Smooth muscle cell (in vitro differentiated cells): ENCODE results near the gene DSCAM. TPM values are rescaled to one million over a fixed set of nuclear protein-coding genes. Genes with fewer than 3 reads are reported as not detected.

Experiments used
- DNase-seq: peaks from one replicate; lab custom pipeline; 2025; ENCODE audit not compliant: unreplicated experiment; lab: John Stamatoyannopoulos, UW
- H2AFZ ChIP-seq: fragments of 200-600 bp; sonication (generic); 2 replicates; pipeline ENCODE4 v1.6.0; 2016; ENCODE audit warnings: antibody characterized with exemption, low read depth, mild to moderate bottlenecking
- H3F3A ChIP-seq: fragments of 200-600 bp; sonication (generic); 2 replicates; pipeline ENCODE4 v1.6.0; 2017; ENCODE audit warnings: antibody characterized with exemption, low read depth
- H3K27ac ChIP-seq: fragments of 200-600 bp; sonication (generic); 2 replicates; pipeline ENCODE4 v1.5.1; 2016; ENCODE audit warnings: low read depth, mild to moderate bottlenecking
- H3K27me3 ChIP-seq: fragments of 200-600 bp; sonication (generic); 2 replicates; pipeline ENCODE4 v1.6.1; 2016; ENCODE audit warnings: low read depth, mild to moderate bottlenecking
- H3K36me3 ChIP-seq: fragments of 200-600 bp; sonication (generic); 2 replicates; pipeline ENCODE4 v1.5.1; 2016; ENCODE audit warnings: low read depth
- H3K4me1 ChIP-seq: fragments of 200-600 bp; sonication (generic); 2 replicates; pipeline ENCODE4 v1.5.1; 2016; ENCODE audit warnings: low read depth
- H3K4me2 ChIP-seq: fragments of 200-600 bp; sonication (generic); 2 replicates; pipeline ENCODE4 v1.6.0; 2016; ENCODE audit warnings: mild to moderate bottlenecking
- H3K4me3 ChIP-seq: fragments of 200-600 bp; sonication (generic); 2 replicates; pipeline ENCODE4 v1.5.1; 2016; ENCODE audit warnings: mild to moderate bottlenecking
- H3K79me2 ChIP-seq: fragments of 200-600 bp; sonication (generic); 2 replicates; pipeline ENCODE4 v1.6.0; 2016; ENCODE audit warnings: low read depth, mild to moderate bottlenecking
- H3K9ac ChIP-seq: fragments of 200-600 bp; sonication (generic); 2 replicates; pipeline ENCODE4 v1.6.0; 2016; ENCODE audit warnings: low read depth
- H3K9me3 ChIP-seq: fragments of 200-600 bp; sonication (generic); replicated peaks from 2 replicates; pipeline ENCODE4 v1.5.1; 2016; ENCODE audit warnings: low read depth
- H4K20me1 ChIP-seq: fragments of 200-600 bp; sonication (generic); 2 replicates; pipeline ENCODE4 v1.6.0; 2016; ENCODE audit warnings: low read depth
- CTCF ChIP-seq: fragments of 200-600 bp; sonication (generic); IDR thresholded peaks from 2 replicates; pipeline ENCODE4 v1.5.1; 2017; ENCODE audit warnings: borderline replicate concordance, mild to moderate bottlenecking, antibody characterized with exemption; ENCODE audit not compliant: insufficient read depth, poor library complexity, severe bottlenecking
- WGBS: methylation state at CpG from one replicate; pipeline ENCODE4 v1.1.7; 2016; ENCODE audit warnings: low lambda C conversion rate; 5-methylcytosine and 5-hydroxymethylcytosine counted together
- polyA plus RNA-seq: library from polyadenylated mRNA; unstranded; fragments of >200 nt; fragmentation: Nextera tagmentation; extraction: Ambion mirVana; gene quantifications from 2 replicates; pipeline ENCODE4 v1.2.1, GENCODE V29; 2016
- total RNA-seq: library from RNA; depleted of rRNA; stranded (reverse); fragments of >200 nt; gene quantifications from 2 replicates; pipeline ENCODE4 v1.2.3, GENCODE V29; 2014

DSCAM gene
- total and polyA plus RNA-seq, 2 experiments from 2014 or later = not detected

- H3K27me3 ChIP-seq = no peaks in the 10 kb centered on the region
- no peak overlapping the region for H3K27ac ChIP-seq
- H3K36me3 ChIP-seq = no peaks in the 10 kb centered on the region
- H2AFZ ChIP-seq = no peak overlapping the region
- no peak overlapping the region for H3K4me2 ChIP-seq
- no peaks in the 10 kb centered on the region for H3K4me1 ChIP-seq
- TF ChIP-seq CTCF = no peak
- no peaks in the 10 kb centered on the region for H3K9me3 ChIP-seq
- WGBS = 88% methylated on average over 17 of the region's 17 CpGs
- DNase-seq = no peak
- no peaks in the 10 kb centered on the region for H3K79me2 ChIP-seq
- H3K9ac ChIP-seq = no peak overlapping the region
- H4K20me1 ChIP-seq = no peaks in the 10 kb centered on the region
- no peak overlapping the region for H3K4me3 ChIP-seq
- no peaks in the 10 kb centered on the region for H3F3A ChIP-seq
Measured at GRCh38 chr21:40638466-40639251, 208.3 kb downstream of the DSCAM start.

- no peaks in the 10 kb centered on the region for H3K79me2 ChIP-seq
- no peak overlapping the region for H3K27ac ChIP-seq
- H2AFZ ChIP-seq = no peak overlapping the region
- no peak overlapping the region for H3K9ac ChIP-seq
- H3K4me1 ChIP-seq = no peaks in the 10 kb centered on the region
- H3K27me3 ChIP-seq = no peaks in the 10 kb centered on the region
- no peaks in the 10 kb centered on the region for H3K9me3 ChIP-seq
- no peak for TF ChIP-seq CTCF
- H3K4me3 ChIP-seq = no peak overlapping the region
- H3K4me2 ChIP-seq = no peak overlapping the region
- DNase-seq = no peak
- H3K36me3 ChIP-seq = no peaks in the 10 kb centered on the region
- H3F3A ChIP-seq = no peaks in the 10 kb centered on the region
- no peaks in the 10 kb centered on the region for H4K20me1 ChIP-seq
- WGBS = 83% methylated on average over 9 of the region's 9 CpGs
Measured at GRCh38 chr21:40636026-40636425, 210.9 kb downstream of the DSCAM start.

- H3K36me3 ChIP-seq = no peaks in the 10 kb centered on the region
- no peak overlapping the region for H3K4me2 ChIP-seq
- 91% methylated on average over 4 of the region's 4 CpGs for WGBS
- no peaks in the 10 kb centered on the region for H3K79me2 ChIP-seq
- H3K9ac ChIP-seq = no peak overlapping the region
- H3K27me3 ChIP-seq = no peaks in the 10 kb centered on the region
- H2AFZ ChIP-seq = no peak overlapping the region
- no peak for TF ChIP-seq CTCF
- H4K20me1 ChIP-seq = no peaks in the 10 kb centered on the region
- no peaks in the 10 kb centered on the region for H3K4me1 ChIP-seq
- H3K4me3 ChIP-seq = no peak overlapping the region
- no peaks in the 10 kb centered on the region for H3F3A ChIP-seq
- DNase-seq = no peak
- no peak overlapping the region for H3K27ac ChIP-seq
- H3K9me3 ChIP-seq = no peaks in the 10 kb centered on the region
Measured at GRCh38 chr21:40635391-40635790, 211.6 kb downstream of the DSCAM start.

- Histone ChIP-seq H2AFZ (no peak overlapping the region), H3K27ac (no peak overlapping the region), H3K79me2 (no peaks in the 10 kb centered on the region), H4K20me1 (no peaks in the 10 kb centered on the region), H3K4me3 (no peak overlapping the region), H3K4me2 (no peak overlapping the region), H3K4me1 (no peaks in the 10 kb centered on the region), H3F3A (no peaks in the 10 kb centered on the region), H3K27me3 (no peaks in the 10 kb centered on the region), H3K36me3 (no peaks in the 10 kb centered on the region), H3K9ac (no peak overlapping the region), H3K9me3 (no peaks in the 10 kb centered on the region)
- DNase-seq = no peak
- 91% methylated on average over 6 of the region's 6 CpGs for WGBS
- TF ChIP-seq CTCF = no peak
Measured at GRCh38 chr21:40634141-40634540, 212.8 kb downstream of the DSCAM start.
